ENCODE measurements around the gene FOSL1.

FOSL1 gene

GRCh38 chr11:65861533-65862183, 38.5 kb downstream of the FOSL1 start:
- no peak for FAIRE-seq

GRCh38 chr11:65861165-65861505, 39.1 kb downstream of the FOSL1 start:
- no peak for FAIRE-seq

DNA sequence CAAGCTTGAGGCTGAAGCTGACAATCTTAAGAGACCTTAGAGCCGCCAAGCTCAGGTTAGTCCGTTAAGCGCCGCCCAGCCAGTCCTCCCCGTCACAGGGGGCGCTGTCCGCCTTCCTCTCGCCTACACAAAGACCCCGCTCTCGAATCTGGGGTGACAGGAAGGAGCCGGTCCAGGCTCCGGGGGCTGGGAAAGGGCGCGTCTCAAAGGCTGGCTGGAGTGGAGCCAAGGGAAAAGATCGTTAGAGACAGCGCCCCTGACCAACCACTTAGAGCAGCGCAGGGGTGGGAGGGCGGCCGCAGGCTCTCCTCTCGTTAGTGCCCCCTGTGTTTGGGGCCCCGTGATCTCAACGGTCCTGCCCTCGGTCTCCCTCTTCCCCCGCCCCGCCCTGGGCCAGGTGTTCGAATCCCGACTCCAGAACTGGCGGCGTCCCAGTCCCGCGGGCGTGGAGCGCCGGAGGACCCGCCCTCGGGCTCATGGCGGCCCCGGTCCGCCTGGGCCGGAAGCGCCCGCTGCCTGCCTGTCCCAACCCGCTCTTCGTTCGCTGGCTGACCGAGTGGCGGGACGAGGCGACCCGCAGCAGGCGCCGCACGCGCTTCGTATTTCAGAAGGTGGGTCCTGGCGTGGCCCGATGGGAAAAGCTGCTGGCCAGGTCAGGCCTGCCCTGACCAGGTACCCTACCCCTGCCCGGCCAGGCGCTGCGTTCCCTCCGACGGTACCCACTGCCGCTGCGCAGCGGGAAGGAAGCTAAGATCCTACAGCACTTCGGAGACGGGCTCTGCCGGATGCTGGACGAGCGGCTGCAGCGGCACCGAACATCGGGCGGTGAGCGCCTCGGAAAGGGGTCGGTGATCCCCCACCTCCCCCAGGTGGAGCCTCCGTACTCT, 39.7 kb downstream of the FOSL1 start, which contains the start of gene MUS81:
Gene MUS81 (plus strand): TSS at position 156 of the 887 bp plus-strand sequence. CDS start 321 bp downstream, at position 477.
- FAIRE-seq, result peak; percentile 70

DNA sequence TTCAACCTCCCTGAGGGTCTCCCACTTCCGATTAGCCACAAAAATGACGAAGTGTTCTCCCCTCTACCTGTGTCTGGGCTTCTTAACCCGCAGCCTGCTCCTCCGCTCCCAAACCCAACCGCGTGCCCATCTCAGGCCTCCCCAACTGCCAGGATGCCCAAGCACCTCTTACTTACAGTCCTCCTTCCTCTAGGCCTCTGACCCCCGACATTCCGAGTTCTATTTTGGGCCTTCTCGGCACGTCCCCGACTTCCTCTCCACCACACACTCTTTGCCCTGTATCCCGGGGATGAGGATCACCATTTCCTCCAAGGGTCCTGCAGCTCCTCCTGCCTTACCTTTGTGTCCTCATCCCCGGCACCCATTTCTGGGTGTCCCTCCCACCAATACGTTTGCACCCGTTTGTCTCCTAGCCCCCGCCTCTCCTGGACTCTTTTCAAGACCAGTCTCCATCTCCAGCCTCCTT, 40.3 kb downstream of the FOSL1 start:
- FAIRE-seq, result no peak

DNA sequence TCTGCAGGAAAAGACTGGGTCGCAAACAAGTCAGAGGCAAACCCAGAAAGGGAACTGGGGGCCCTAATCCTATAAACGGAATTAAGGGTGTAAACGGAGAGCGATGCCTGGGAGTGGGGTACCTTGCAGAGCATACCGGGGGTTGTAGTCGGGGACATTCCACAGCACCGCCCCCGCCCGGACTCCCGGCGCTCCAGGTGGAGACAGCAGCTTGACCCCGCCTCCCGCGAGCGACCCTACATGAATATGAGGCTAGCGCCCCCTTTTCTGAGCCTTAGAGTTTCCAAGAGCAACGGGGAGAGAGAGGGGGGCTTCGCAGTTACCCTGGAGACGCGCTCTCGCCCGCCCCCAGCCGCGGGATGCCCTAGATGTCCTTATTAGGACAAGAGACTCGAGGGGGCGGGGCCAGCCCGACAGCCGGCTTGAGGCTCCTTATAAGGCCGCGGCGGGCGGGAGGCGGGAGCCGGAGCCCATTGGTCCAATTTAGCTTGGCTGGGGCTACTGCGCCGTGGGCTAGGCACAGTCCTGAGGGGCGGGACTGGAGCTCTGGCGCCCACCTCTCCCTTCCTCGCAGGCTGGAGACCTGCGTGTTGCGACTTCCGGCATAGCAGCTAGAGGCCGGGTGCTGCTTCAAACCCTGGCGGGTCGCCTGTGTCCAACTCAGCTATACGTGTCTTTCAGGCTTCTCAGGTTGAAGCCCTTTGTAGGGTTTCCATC, 40.9 kb downstream of the FOSL1 start:
- FAIRE-seq, result peak; percentile 81

DNA sequence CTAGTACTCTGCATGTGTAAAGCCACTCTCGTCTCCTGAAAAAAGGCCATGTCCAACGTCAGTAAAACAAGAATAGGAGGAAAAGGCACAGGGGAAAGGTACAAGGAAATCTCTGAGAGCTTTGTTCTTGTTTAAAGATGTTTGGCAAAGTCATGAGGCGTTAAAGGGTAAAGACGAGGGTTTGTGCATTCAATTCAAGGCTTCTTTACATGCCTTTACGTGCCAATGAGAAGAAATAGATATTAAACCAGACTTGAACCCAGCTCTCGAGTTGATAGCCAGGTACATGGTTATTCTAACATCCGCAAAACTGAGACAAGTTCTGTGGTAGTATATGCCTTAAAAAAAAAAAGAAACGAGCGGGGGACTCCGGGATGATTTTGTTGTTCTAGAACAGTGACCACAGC, 41.5 kb downstream of the FOSL1 start:
- no peak for FAIRE-seq

DNA sequence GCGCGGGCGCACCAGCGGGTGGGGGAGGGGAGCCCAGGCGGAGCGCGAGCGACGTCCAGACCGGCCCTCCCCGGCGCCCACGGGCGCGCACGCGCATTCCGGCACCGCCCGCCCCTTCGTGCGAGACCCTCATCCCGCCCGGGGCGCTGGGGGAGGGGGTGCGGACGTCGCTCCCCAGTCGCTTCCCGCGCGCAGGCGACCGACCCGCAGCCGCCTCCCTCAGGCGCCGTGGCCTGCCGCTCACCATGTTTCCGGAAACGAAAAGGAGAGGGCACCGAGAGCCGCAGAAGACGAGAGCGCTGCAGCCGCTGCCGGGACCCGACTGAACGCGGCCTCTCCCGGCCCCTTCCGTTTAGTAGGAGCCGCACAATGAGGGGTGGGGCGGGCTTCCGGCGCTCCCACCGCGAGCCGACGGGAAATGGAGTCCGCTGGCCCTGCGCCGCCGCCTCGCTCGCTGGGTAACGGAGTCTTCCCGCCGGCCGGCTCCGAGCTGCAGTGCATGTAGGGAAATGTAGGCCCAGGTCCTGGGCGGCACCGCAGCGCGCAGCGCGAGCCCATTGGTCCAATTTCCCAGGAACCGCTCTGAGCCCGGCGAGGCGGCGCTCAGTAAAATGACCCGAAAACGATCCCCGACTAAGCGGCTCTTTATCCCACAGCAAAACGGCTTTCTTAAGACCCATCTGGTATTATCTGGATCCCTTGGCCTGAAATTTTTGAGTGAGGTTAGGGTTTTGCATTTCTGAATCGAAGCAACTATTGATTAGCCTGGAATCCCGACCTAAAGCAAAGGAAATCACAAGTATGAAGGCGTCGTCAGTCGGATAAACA, 42.1 kb downstream of the FOSL1 start, which contains the start of gene CFL1:
Gene CFL1 (minus strand): TSS at position 328 of the 828 bp plus-strand sequence. CDS start 81 bp downstream, at position 247.
- FAIRE-seq, result peak; percentile 77

GRCh38 chr11:65857500-65857852, 42.7 kb downstream of the FOSL1 start:
- FAIRE-seq, result no peak

DNA sequence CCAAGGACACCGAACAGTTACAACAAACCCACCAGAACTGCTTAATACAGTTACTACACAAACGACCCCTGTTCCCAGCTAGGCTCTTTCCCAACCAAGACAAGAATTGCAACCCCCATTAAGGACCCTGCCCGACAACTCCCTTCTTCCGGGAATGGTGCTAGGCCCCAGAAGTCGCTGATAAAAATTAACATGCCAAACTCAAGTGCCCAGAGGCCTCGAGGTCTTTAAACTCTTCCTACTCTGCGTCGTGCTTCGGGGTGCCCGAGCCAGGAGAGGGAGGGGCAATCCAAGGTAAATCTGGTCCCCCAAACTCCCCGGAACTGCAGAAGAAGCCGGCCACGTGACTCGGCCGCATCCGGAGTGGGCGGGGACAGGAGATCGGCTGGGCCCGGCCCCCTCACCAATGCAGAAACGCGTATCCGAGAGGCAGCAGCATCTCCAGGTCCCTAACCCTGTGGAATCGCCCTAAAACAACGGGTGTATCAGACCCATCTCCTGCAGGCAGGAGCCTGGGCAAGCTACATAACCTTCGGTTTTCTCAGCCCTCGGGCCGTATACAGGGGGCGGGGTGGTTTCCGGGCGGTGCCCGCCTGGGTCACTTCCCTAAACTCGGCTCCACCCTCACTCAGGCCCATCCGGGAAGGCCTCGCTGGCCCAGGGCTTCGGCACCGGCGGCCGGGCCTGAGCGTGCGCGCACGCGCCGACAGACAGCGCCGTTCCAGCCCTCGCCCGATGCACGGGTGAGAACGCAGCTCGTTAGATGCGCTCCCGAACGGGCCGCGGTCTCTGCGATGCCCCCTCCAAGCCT, 43.3 kb downstream of the FOSL1 start:
- FAIRE-seq, result no peak

GRCh38 chr11:65855927-65856363, 44.2 kb downstream of the FOSL1 start:
- no peak for FAIRE-seq

DNA sequence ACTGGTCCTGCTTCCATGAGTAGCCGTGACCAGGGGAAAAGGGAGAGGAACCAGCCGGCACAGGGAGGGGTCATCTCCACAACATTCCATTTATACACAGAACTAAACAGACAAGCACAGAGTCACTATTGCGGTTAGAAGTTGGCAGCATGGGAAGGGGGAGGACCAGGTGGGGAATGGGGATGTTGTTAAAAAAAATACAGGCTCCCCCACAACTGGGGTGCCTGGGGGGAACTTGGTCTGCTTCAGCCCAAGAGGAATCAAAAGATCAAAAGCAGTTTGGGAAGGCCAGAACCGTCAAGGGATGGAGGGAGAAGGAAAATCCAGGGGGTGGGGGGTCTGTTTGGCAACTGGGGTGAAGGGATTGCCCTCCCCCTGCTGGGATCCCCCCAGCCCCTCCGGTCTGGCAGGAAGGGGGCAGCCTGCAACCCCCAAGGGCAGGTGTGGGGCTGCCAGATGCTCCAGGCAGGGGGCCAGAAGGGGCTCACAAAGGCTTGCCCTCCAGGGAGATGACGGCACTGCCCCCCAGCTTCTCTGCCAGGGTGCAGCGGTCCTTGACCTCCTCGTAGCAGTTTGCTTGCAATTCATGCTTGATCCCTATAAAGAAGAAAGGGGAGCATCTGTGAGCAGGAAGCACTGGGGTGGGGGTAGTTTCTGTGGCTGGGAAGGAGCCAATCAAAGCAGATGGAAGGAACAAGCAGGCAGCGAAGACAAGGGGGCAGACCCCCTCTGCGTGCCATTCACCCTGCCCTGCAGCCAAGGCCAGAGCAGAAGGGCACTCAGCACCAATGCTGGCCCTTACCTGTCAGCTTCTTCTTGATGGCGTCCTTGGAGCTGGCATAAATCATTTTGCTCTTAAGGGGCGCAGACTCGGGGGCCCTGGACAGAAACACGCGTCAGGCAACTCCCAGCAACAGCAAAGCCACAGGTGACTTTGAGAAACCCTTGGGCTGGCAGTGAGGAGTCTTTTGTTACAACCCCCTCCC, 45.0 kb downstream of the FOSL1 start:
- FAIRE-seq, result no peak

DNA sequence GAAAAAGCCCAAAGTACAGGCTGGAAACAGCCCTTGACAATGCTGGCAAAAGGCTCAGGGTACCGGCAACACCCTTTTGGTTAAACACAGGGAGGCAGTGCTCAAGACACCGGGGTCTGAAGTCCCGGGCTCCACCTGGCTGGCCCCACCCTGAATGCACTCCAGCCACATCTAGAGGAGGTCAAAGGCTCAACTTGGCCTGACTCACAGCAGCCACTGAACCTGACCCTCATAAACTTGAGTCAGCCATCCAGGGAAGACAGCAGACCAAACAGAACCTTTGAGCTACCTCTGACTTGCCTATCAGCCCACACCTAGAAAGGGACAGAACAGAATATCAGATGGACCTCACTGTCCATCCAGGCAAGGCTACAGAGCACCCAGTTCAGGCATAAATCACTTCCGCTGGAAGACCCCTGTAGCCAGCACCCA, 46.0 kb downstream of the FOSL1 start:
- no peak for FAIRE-seq

DNA sequence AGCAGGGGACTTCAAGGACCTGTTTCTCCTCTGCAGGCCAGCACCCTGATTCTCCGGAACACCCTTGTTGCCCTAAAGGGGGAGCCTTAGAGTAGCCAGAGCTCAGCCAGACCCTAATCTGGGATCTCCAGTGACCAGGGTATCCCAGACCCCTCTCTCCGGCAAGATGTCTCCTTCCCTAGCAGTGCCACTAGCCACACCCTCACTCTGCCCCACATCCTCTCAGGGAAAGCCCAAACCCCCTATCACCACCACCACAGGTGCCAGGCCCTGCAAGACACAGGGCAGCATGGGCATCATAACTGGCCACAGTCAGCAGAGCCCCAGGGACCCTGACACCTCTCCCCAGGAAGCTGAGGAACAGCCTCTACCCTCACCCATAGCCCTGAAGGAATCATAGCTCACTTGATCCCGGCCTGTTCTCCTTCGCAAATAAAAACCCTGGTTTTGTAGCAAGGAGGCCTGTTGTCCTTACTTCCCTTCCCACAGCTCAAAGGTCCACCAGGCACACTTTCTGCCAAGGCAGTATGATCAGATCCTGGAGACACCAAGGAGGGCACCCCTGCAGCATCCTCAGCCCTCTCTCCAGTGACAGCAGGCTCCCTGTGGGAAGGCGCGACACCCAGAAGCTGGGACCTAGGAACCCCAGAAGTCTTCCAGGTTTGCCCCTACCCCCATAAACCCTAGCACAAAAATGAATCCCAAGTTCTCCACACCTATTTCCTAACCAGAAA, 46.8 kb downstream of the FOSL1 start:
- no peak for FAIRE-seq

DNA sequence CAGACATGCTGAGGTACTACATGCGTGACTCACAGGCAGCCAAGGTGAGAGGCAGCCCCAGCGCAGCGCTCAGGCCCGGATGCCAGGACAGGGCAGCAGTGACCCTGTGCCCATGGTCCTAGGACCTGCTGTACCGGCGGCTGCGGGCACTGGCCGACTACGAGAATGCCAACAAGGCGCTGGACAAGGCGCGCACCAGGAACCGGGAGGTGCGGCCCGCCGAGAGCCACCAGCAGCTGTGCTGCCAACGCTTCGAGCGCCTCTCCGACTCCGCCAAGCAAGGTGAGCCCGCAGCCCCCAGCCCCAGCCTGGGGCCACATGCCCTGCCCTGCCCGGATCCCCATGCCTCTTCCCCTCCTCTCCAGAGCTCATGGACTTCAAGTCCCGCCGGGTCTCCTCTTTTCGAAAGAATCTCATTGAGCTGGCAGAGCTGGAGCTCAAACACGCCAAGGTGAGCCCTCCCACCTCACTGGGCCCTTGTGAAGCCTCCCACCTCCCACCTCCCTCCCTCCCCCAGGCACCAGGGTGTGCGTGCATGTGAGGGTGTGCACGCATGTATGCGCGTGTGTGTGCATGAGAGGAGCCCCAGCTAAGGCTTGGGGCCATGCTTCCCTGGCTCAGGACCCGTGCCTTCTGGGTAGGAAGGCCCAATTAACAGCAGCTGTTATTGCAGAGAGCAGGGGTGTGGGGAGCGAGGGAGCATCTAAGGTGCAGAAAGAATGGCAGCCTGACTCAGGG, 47.5 kb downstream of the FOSL1 start:
- no peak for FAIRE-seq

GRCh38 chr11:65851811-65852507, 48.2 kb downstream of the FOSL1 start:
- FAIRE-seq, result no peak

DNA sequence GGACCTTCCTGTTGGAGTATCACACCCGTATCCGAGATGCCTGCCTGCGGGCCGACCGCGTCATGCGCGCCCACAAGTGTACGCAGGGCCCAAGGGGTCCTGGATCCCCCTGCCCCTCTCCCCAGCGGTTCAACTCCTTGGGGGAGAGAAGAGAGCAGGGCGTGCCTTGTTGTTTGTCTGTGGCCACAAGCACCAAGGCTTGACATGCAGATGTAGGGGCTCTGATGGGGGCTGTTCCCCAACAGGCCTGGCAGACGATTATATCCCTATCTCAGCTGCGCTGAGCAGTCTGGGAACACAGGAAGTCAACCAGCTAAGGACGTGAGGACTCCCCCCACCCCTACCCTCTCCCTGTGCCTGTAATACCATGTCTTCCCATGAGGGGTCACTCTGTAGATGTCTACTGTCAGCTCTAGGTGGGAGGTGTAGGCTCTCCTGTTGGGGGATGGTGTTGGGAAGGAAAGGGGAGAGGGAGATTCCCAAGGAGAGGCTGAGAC, 49.1 kb downstream of the FOSL1 start:
- no peak for FAIRE-seq

DNA sequence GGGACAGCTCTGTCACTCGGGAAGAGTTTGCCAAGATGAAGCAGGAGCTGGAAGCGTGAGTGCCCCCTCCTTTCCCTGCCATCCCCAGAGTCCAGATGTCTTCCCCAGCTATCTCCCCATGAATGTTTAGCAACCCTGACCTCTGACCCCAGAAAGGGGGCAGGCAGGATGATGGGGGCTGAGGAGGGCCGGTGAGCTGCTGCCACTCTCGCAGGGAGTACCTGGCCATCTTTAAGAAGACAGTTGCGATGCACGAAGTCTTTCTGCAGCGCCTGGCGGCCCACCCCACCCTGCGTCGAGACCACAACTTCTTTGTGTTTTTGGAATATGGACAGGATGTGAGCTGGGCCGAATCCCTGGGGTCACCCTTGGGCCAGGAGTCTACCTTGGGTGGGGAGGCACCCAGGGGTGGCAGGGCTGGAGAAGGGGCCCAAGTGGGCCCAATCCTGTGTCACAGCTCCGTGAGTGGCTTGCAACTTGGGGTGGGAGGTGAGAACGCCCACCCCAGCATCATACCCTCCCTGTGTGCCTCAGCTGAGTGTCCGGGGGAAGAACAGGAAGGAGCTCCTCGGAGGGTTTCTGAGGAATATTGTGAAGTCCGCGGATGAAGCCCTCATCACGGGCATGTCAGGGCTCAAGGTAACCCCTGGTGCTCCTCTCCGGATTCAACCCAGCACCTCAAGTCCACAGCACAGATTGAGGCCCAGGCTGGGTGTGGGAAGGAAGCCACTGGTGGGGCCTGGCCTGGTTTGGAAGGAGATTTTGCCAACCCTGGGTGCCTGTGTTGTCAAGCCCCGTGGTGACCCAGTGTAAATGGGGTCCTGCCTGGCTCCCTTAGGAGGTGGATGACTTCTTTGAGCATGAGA, 49.7 kb downstream of the FOSL1 start:
- FAIRE-seq, result no peak

Data from TTC549 (cell line).